Activated T-cell treated with anti-CD3 and anti-CD28 coated beads, Interleukin-2, amount 50 U/mL, for 72 hours (primary cell): ENCODE results near the gene THSD4. TPM values are rescaled to one million over a fixed set of nuclear protein-coding genes. Genes with fewer than 3 reads are reported as not detected.

ENCODE experiments used
- ATAC-seq, 2 donors: fragments of 150-1000 bp; cut with Tn5 transposase; replicated peaks in 1 of 2; 2 replicates each; pipeline ENCODE4 v1.10.0; 2021; ENCODE audit warnings: moderate library complexity in 2 of 2, mild to moderate bottlenecking in 1 of 2
- DNase-seq, 2 donors: peaks; one replicate each; pipeline ENCODE4 v3.0.0; 2021 to 2022; ENCODE audit warnings: mixed read lengths in 1 of 2
- H3K27ac Mint-ChIP-seq: one replicate; pipeline ENCODE4 v1.8.0; 2022; ENCODE audit warnings: mild to moderate bottlenecking, moderate library complexity, mixed read lengths
- H3K27me3 Mint-ChIP-seq: one replicate; pipeline ENCODE4 v1.8.0; 2022; ENCODE audit warnings: low read depth, mixed read lengths
- H3K36me3 Mint-ChIP-seq, 2 donors: one replicate each; pipeline ENCODE4 v1.8.0; 2022; ENCODE audit warnings: mixed read lengths in 2 of 2, mild to moderate bottlenecking in 1 of 2; ENCODE audit not compliant: insufficient read depth in 2 of 2
- H3K4me1 Mint-ChIP-seq: one replicate; pipeline ENCODE4 v1.8.0; 2022; ENCODE audit warnings: low read depth, mixed read lengths
- H3K4me3 Mint-ChIP-seq, 2 donors: one replicate each; pipeline ENCODE4 v1.8.0; 2022; ENCODE audit warnings: mild to moderate bottlenecking in 2 of 2, mixed read lengths in 2 of 2, moderate library complexity in 2 of 2
- H3K9me3 Mint-ChIP-seq, 2 donors: one replicate each; pipeline ENCODE4 v1.8.0; 2022; ENCODE audit warnings: mixed read lengths in 2 of 2
- total RNA-seq, 2 donors: library from RNA; stranded (reverse); gene quantifications; one replicate each; pipeline ENCODE4 v1.2.3, GENCODE V29; 2022

Gene THSD4
- total RNA-seq, 2 donors from 2014 or later: not detected

- H3K27ac Mint-ChIP-seq: no peak overlapping the region
- H3K9me3 Mint-ChIP-seq: peaks cover 10 to 13% of the 10 kb centered on the region in 2 donors
- no peak for DNase-seq
- H3K4me1 Mint-ChIP-seq: peaks cover 4% of the 10 kb centered on the region
- peaks cover 5 to 9% of the 10 kb centered on the region in 2 donors for H3K36me3 Mint-ChIP-seq
- no peaks in the 10 kb centered on the region for H3K27me3 Mint-ChIP-seq
- no peak overlapping the region for H3K4me3 Mint-ChIP-seq
- no peak for ATAC-seq
These were observed 259.5 kb downstream of the THSD4 start for GRCh38 chr15:71374607-71375352.

- Mint-ChIP-seq H3K4me1 (peaks cover 4% of the 10 kb centered on the region), H3K36me3 (peaks cover 3 to 9% of the 10 kb centered on the region in 2 donors), H3K9me3 (peaks cover 4 to 10% of the 10 kb centered on the region in 2 donors), H3K4me3 (no peak overlapping the region), H3K27ac (no peak overlapping the region), H3K27me3 (no peaks in the 10 kb centered on the region)
- DNase-seq: no peak
- ATAC-seq: no peak
These were observed 260.7 kb downstream of the THSD4 start for GRCh38 chr15:71375934-71376333.

GRCh38 chr15:71379893-71380292 lies 264.6 kb downstream of the THSD4 start:
- peaks cover 0 to 3% of the 10 kb centered on the region in 2 donors for H3K9me3 Mint-ChIP-seq
- peaks cover 0 to 2% of the 10 kb centered on the region in 2 donors for H3K36me3 Mint-ChIP-seq
- H3K27ac Mint-ChIP-seq: no peak overlapping the region
- H3K4me3 Mint-ChIP-seq: no peak overlapping the region
- DNase-seq: no peak
- no peaks in the 10 kb centered on the region for H3K27me3 Mint-ChIP-seq
- ATAC-seq: no peak
- H3K4me1 Mint-ChIP-seq: no peaks in the 10 kb centered on the region

DNA sequence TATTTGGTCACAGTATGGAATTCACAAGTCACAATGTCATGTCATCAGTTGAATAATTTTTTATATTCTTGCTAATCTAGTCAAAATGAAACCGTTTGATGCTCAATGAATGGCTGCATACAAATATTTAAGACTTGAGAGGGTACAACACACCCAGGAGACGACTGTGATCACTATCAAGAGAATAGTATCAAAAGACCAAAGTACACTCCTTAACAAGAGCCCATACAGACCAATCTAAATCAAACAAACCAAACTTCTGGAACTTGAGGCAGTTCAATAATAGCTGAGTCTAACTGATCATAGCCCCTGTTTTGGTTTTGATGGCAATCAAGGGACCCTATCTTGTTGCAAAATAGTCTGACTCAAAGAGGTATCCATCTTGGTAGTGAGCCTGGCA lies 265.1 kb downstream of the THSD4 start:
- no peaks in the 10 kb centered on the region for H3K4me1 Mint-ChIP-seq
- ATAC-seq: no peak
- peaks cover 0 to 2% of the 10 kb centered on the region in 2 donors for H3K36me3 Mint-ChIP-seq

GRCh38 chr15:71384501-71384900 lies 269.2 kb downstream of the THSD4 start:
- H3K4me3 Mint-ChIP-seq: no peak overlapping the region
- ATAC-seq: no peak
- no peak overlapping the region for H3K27ac Mint-ChIP-seq
- no peak for DNase-seq
- no peaks in the 10 kb centered on the region for H3K4me1 Mint-ChIP-seq
- peaks cover 22% of the 10 kb centered on the region for H3K27me3 Mint-ChIP-seq
- H3K9me3 Mint-ChIP-seq: peaks cover 0 to 4% of the 10 kb centered on the region in 2 donors
- peaks cover 0 to 4% of the 10 kb centered on the region in 2 donors for H3K36me3 Mint-ChIP-seq

More for the DNA sequence above, 265.1 kb downstream of the THSD4 start:
- Mint-ChIP-seq H3K27ac (no peak overlapping the region), H3K27me3 (no peaks in the 10 kb centered on the region), H3K4me3 (no peak overlapping the region), H3K9me3 (peaks cover 0 to 3% of the 10 kb centered on the region in 2 donors)
- no peak for DNase-seq

GRCh38 chr15:71385026-71385425 lies 269.8 kb downstream of the THSD4 start:
- H3K4me1 Mint-ChIP-seq: no peaks in the 10 kb centered on the region
- peaks cover 22% of the 10 kb centered on the region for H3K27me3 Mint-ChIP-seq
- no peak overlapping the region for H3K4me3 Mint-ChIP-seq
- DNase-seq: no peak
- no peak for ATAC-seq
- no peak overlapping the region for H3K27ac Mint-ChIP-seq
- H3K36me3 Mint-ChIP-seq: peaks cover 0 to 4% of the 10 kb centered on the region in 2 donors
- peaks cover 0 to 4% of the 10 kb centered on the region in 2 donors for H3K9me3 Mint-ChIP-seq

DNA sequence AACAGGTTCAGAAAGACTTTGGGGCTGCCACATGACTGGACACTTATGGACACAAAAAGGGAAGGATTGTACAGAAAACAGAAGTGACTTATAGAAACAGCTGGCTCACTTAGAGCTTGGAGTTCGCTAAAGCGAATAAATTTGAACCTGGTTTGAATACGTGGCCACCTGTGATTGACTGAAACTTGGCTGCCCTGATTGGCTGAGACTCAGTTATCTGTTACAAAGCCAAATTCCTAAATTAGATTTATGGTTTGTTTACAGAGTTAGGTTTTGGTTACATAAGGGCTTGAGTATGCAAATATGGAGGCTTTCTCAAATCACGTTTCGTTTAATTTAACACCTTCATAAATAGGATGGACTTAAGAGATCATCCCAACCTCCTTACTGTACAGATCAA lies 270.2 kb downstream of the THSD4 start:
- no peak overlapping the region for H3K4me3 Mint-ChIP-seq
- ATAC-seq: no peak
- no peaks in the 10 kb centered on the region for H3K4me1 Mint-ChIP-seq
- peaks cover 22% of the 10 kb centered on the region for H3K27me3 Mint-ChIP-seq
- no peak overlapping the region for H3K27ac Mint-ChIP-seq
- H3K9me3 Mint-ChIP-seq: peaks cover 0 to 4% of the 10 kb centered on the region in 2 donors
- peaks cover 0 to 4% of the 10 kb centered on the region in 2 donors for H3K36me3 Mint-ChIP-seq
- DNase-seq: no peak

GRCh38 chr15:71386005-71386404 lies 270.7 kb downstream of the THSD4 start:
- Mint-ChIP-seq H3K4me1 (no peaks in the 10 kb centered on the region), H3K27me3 (peaks cover 22% of the 10 kb centered on the region), H3K36me3 (peaks cover 0 to 4% of the 10 kb centered on the region in 2 donors), H3K4me3 (no peak overlapping the region), H3K9me3 (peaks cover 0 to 4% of the 10 kb centered on the region in 2 donors), H3K27ac (no peak overlapping the region)
- ATAC-seq (no peak), DNase-seq (no peak)

DNA sequence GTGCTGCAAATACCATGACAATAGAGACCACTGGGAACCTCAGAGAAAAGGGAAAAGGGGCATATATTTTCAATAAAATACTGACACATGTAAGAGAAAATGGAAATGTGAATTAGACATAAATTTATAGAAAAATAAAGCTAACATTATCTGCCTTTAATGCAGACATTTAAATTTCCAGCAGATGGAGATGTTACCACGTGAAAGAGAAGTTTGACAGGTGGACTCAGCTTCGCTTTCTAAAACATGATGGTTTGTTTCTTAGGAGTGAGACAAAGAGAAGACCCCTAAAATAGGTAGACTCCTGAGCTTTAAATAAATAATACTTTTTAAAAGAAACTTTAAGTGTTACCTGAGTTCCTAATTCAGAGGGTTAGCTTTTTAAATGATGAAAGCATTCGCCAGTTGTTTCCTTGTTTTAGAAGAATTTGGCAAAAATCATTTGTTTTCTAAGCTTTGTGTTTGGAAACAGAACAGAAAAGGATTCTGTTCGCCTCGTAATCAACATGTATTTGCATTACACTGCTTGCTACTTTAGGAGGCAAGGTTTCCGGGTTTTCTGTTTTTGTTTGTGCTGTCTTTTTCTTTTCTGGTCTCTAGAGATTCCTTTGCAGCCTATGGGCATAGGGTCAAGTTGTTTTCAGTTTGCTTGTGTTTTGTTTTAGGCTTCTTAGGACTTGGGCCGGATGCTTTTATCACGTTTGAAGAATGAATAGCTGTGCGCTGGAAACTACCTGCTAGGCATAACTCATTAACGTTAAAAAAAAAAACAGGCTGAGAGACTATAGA lies 271.4 kb downstream of the THSD4 start:
- no peak for ATAC-seq
- peaks cover 0 to 4% of the 10 kb centered on the region in 2 donors for H3K36me3 Mint-ChIP-seq
- H3K27me3 Mint-ChIP-seq: peaks cover 22% of the 10 kb centered on the region
- no peak overlapping the region for H3K27ac Mint-ChIP-seq
- no peaks in the 10 kb centered on the region for H3K4me1 Mint-ChIP-seq
- peaks cover 0 to 4% of the 10 kb centered on the region in 2 donors for H3K9me3 Mint-ChIP-seq
- H3K4me3 Mint-ChIP-seq: no peak overlapping the region
- no peak for DNase-seq

DNA sequence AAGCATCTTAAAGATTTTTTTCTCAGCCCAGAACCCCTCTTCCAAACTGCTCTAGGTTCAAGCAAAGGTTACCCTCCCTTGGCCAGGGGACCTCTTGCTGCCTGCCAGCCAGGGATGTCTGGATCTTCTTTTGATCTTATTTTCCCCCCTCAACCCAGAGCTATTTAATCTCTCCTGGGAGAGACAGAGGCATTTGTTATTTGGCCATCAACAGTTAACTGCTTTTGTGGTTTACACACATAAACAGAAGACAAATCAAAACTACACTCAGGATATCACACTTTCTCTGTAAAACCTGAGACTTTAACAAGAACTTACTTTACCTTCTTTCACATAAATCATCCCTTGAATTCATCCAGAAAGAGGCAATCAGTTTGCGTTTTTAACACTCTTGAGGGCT lies 272.5 kb downstream of the THSD4 start:
- H3K4me3 Mint-ChIP-seq: no peak overlapping the region
- peaks cover 0 to 4% of the 10 kb centered on the region in 2 donors for H3K36me3 Mint-ChIP-seq
- H3K4me1 Mint-ChIP-seq: no peaks in the 10 kb centered on the region
- peaks cover 26% of the 10 kb centered on the region for H3K27me3 Mint-ChIP-seq
- H3K27ac Mint-ChIP-seq: no peak overlapping the region
- ATAC-seq: no peak
- no peak for DNase-seq
- peaks cover 0 to 4% of the 10 kb centered on the region in 2 donors for H3K9me3 Mint-ChIP-seq

- Mint-ChIP-seq H3K9me3 (peaks cover 0 to 4% of the 10 kb centered on the region in 2 donors), H3K27ac (no peak overlapping the region), H3K27me3 (peaks cover 28% of the 10 kb centered on the region), H3K4me1 (no peaks in the 10 kb centered on the region), H3K4me3 (no peak overlapping the region), H3K36me3 (peaks cover 0 to 4% of the 10 kb centered on the region in 2 donors)
- ATAC-seq: no peak
- DNase-seq: no peak
These were observed 274.8 kb downstream of the THSD4 start for GRCh38 chr15:71390096-71390495.

- H3K27ac Mint-ChIP-seq: no peak overlapping the region
- DNase-seq (no peak), ATAC-seq (no peak)
- H3K27me3 Mint-ChIP-seq: peaks cover 22% of the 10 kb centered on the region
- H3K36me3 Mint-ChIP-seq: peaks cover 0 to 4% of the 10 kb centered on the region in 2 donors
- H3K4me3 Mint-ChIP-seq: no peak overlapping the region
- peaks cover 0 to 4% of the 10 kb centered on the region in 2 donors for H3K9me3 Mint-ChIP-seq
- H3K4me1 Mint-ChIP-seq: no peaks in the 10 kb centered on the region
These were observed 276.3 kb downstream of the THSD4 start for GRCh38 chr15:71391421-71392088.

- Mint-ChIP-seq H3K36me3 (peaks cover 0 to 4% of the 10 kb centered on the region in 2 donors), H3K4me1 (no peaks in the 10 kb centered on the region), H3K4me3 (no peak overlapping the region), H3K9me3 (peaks cover 0 to 4% of the 10 kb centered on the region in 2 donors), H3K27ac (no peak overlapping the region), H3K27me3 (peaks cover 19% of the 10 kb centered on the region)
- DNase-seq (no peak), ATAC-seq (no peak)
These were observed 277.6 kb downstream of the THSD4 start for GRCh38 chr15:71392861-71393283.
